Mucosa of descending colon (tissue), 3 donors: Measurements from ENCODE around the gene UBTD2. TPM values are rescaled to one million over a fixed set of nuclear protein-coding genes. Genes with fewer than 3 reads are reported as not detected.

Source experiments
- ATAC-seq: fragments of 200-7000 bp; cut with Tn5 transposase; one replicate; pipeline ENCODE4 v1.9.1; 2020; ENCODE audit warnings: mild to moderate bottlenecking, moderate library complexity
- DNase-seq, 3 donors: peaks; one replicate each; pipeline ENCODE4 v3.0.0-alpha.2; 2020
- H3K36me3 ChIP-seq: fragments of 200-600 bp; one replicate; pipeline ENCODE4 v1.8.0; 2021; ENCODE audit warnings: low read depth, mild to moderate bottlenecking
- H3K4me1 ChIP-seq: fragments of 200-600 bp; one replicate; pipeline ENCODE4 v1.8.0; 2021; ENCODE audit warnings: low read depth, mild to moderate bottlenecking
- H3K4me3 ChIP-seq: fragments of 200-600 bp; one replicate; pipeline ENCODE4 v1.8.0; 2021; ENCODE audit warnings: mild to moderate bottlenecking
- H3K9me3 ChIP-seq: fragments of 200-600 bp; one replicate; pipeline ENCODE4 v1.8.0; 2021; ENCODE audit warnings: mild to moderate bottlenecking
- intact Hi-C, 2 donors: fragments of 100-400 bp; cut with DNase I in 1 of 2; cut with micrococcal nuclease in 1 of 2; formaldehyde crosslinking; loops; one replicate each; pipeline versions ENCODE4 v1.11.0 to v1.11.1; 2022; cut with DNase I, micrococcal nuclease
- total RNA-seq, 3 donors: library from RNA; stranded (reverse); fragmentation: NEBNext Ultra II Directional in 2 of 3; extraction: Animal tissue kit (Norgen Biotek cat#: 25700) in 2 of 3; gene quantifications; one replicate each; pipeline versions ENCODE4 v1.2.1 to v1.2.4, GENCODE V29; 2021 to 2023
- TF ChIP-seq, protein P1 (sequence below): fragments of 200-600 bp; IDR thresholded peaks from one replicate; pipeline ENCODE4 v1.8.0; 2022; ENCODE audit warnings: antibody characterized with exemption, mild to moderate bottlenecking
- donor health status: DM: no; HTN: no; CAD: no; lungs with moderate emphysema.
- donor health status: DM: no; HTN: no; CAD: no.
- donor health status: DM: no; HTN: yes; CAD: no.

Gene UBTD2
- total RNA-seq, 3 donors from 2014 or later: 18.3 to 22.2 (median 20.0) TPM

GRCh38 chr5:172173564-172174153 lies 109.9 kb downstream of the UBTD2 start:
- H3K9me3 ChIP-seq: no peaks in the 10 kb centered on the region
- H3K4me3 ChIP-seq: no peak overlapping the region
- peaks cover 5% of the 10 kb centered on the region for H3K4me1 ChIP-seq
- DNase-seq (peak in 1 of 3 donors; percentile 77), ATAC-seq (peak; percentile 3)
- intact Hi-C loops: no loop called here
- TF ChIP-seq, protein P1, sequence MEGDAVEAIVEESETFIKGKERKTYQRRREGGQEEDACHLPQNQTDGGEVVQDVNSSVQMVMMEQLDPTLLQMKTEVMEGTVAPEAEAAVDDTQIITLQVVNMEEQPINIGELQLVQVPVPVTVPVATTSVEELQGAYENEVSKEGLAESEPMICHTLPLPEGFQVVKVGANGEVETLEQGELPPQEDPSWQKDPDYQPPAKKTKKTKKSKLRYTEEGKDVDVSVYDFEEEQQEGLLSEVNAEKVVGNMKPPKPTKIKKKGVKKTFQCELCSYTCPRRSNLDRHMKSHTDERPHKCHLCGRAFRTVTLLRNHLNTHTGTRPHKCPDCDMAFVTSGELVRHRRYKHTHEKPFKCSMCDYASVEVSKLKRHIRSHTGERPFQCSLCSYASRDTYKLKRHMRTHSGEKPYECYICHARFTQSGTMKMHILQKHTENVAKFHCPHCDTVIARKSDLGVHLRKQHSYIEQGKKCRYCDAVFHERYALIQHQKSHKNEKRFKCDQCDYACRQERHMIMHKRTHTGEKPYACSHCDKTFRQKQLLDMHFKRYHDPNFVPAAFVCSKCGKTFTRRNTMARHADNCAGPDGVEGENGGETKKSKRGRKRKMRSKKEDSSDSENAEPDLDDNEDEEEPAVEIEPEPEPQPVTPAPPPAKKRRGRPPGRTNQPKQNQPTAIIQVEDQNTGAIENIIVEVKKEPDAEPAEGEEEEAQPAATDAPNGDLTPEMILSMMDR: no peak
- H3K36me3 ChIP-seq: no peaks in the 10 kb centered on the region

GRCh38 chr5:172172912-172173563 lies 110.5 kb downstream of the UBTD2 start:
- peaks cover 3% of the 10 kb centered on the region for H3K4me1 ChIP-seq
- TF ChIP-seq, protein P1: no peak
- intact Hi-C loops: no loop called here
- no peaks in the 10 kb centered on the region for H3K36me3 ChIP-seq
- ATAC-seq: no peak
- DNase-seq: no peak
- H3K9me3 ChIP-seq: no peaks in the 10 kb centered on the region
- no peak overlapping the region for H3K4me3 ChIP-seq

- H3K4me3 ChIP-seq: no peak overlapping the region
- peaks cover 3% of the 10 kb centered on the region for H3K4me1 ChIP-seq
- H3K9me3 ChIP-seq: no peaks in the 10 kb centered on the region
- ATAC-seq (no peak), DNase-seq (no peak)
- TF ChIP-seq, protein P1: no peak
- no peaks in the 10 kb centered on the region for H3K36me3 ChIP-seq
- intact Hi-C loops: no loop called here
Observed at GRCh38 chr5:172171118-172171517, 112.4 kb downstream of the UBTD2 start.

DNA sequence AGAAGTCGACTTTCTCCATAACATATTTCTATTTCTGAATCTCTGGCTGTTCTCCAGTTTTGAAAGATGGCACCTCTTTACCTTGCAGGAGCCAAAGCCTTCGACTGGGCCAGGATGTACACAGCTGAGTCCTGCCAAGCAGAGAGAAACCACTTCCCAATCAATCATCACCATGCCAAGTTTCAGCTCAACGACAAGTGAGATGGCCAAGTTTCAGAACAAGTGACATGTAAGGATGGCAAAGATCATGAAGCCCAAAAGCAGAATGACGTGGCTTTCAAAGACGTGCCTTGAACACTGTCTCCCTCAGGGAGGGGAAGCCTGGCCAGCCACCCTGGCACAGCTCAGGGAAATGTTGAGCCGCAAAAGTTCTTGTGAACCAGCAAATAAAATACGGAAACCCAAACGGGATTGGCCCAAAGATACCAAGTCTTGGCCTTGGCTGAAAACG lies 113.3 kb downstream of the UBTD2 start:
- TF ChIP-seq, protein P1: no peak
- DNase-seq (no peak), ATAC-seq (no peak)
- intact Hi-C loops: no loop called here
- Histone ChIP-seq H3K4me3 (no peak overlapping the region), H3K4me1 (peaks cover 3% of the 10 kb centered on the region), H3K36me3 (no peaks in the 10 kb centered on the region), H3K9me3 (no peaks in the 10 kb centered on the region)

DNA sequence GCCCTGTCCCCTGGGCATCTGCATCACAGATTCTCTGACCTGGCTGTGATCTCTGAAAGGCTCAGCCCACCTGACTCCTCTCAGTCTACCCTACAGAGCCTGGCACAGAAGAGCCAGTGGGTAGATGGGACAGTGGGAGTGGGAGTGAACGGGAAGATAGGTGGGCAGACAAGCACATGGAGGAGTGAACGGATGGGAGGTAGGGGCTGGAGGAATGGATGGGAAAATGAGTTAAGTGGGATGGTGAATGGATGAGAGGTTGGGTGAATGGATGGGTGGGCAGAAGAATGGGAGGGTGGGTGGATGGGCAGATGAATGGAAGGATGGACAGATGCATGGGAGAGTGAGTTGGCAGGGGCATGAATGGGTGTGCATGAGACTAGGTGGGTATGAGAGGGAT lies 114.3 kb downstream of the UBTD2 start:
- Histone ChIP-seq H3K4me1 (peaks cover 6% of the 10 kb centered on the region), H3K9me3 (no peaks in the 10 kb centered on the region), H3K36me3 (no peaks in the 10 kb centered on the region), H3K4me3 (no peak overlapping the region)
- ATAC-seq: no peak
- TF ChIP-seq, protein P1: no peak
- no peak for DNase-seq
- intact Hi-C loops: no loop called here
